Skin epidermis (tissue), 12 donors: ENCODE data around the gene KCNIP1.

Source experiments
- H3K27ac ChIP-seq, 21 experiments: fragments of 200-600 bp; sonication (generic) in 11 of 21; one replicate each; pipeline ENCODE4 v1.5.0; 2020; ENCODE audit warnings: mild to moderate bottlenecking in 3 of 21, inconsistent platforms in 2 of 21, moderate library complexity in 2 of 21
- H3K4me3 ChIP-seq, 7 experiments: fragments of 200-600 bp; sonication (generic) in 2 of 7; one replicate each; pipeline ENCODE4 v1.5.0; 2020; ENCODE audit warnings: inconsistent platforms in 2 of 7, mild to moderate bottlenecking in 2 of 7, moderate library complexity in 1 of 7

Gene KCNIP1

GRCh38 chr5:170501931-170502330, 1.9 kb upstream of the KCNIP1 start:
- Histone ChIP-seq H3K27ac (no peak overlapping the region), H3K4me3 (no peak overlapping the region)

- peak overlapping the region in 1 of 7 experiments; percentile 17 for H3K4me3 ChIP-seq
- H3K27ac ChIP-seq = no peak overlapping the region
Measured at GRCh38 chr5:170504616-170505266, 921 bp downstream of the KCNIP1 start.

- Histone ChIP-seq H3K4me3 (no peak overlapping the region), H3K27ac (no peak overlapping the region)
Measured at GRCh38 chr5:170508036-170508435, 4.2 kb downstream of the KCNIP1 start.

- Histone ChIP-seq H3K27ac (no peak overlapping the region), H3K4me3 (no peak overlapping the region)
Measured at GRCh38 chr5:170508660-170509347, 5.0 kb downstream of the KCNIP1 start.

GRCh38 chr5:170509348-170509660, 5.5 kb downstream of the KCNIP1 start:
- H3K4me3 ChIP-seq = no peak overlapping the region

GRCh38 chr5:170510126-170510525, 6.3 kb downstream of the KCNIP1 start:
- no peak overlapping the region for H3K4me3 ChIP-seq
- no peak overlapping the region for H3K27ac ChIP-seq

More at GRCh38 chr5:170509348-170509660, 5.5 kb downstream of the KCNIP1 start:
- no peak overlapping the region for H3K27ac ChIP-seq

GRCh38 chr5:170510559-170510958, 6.7 kb downstream of the KCNIP1 start:
- Histone ChIP-seq H3K27ac (no peak overlapping the region), H3K4me3 (no peak overlapping the region)

GRCh38 chr5:170511551-170512258, 7.9 kb downstream of the KCNIP1 start:
- Histone ChIP-seq H3K4me3 (no peak overlapping the region), H3K27ac (no peak overlapping the region)

GRCh38 chr5:170513856-170514525, 10.2 kb downstream of the KCNIP1 start:
- Histone ChIP-seq H3K4me3 (no peak overlapping the region), H3K27ac (no peak overlapping the region)

- Histone ChIP-seq H3K4me3 (no peak overlapping the region), H3K27ac (no peak overlapping the region)
Measured at GRCh38 chr5:170517411-170517810, 13.6 kb downstream of the KCNIP1 start.

GRCh38 chr5:170518277-170518676, 14.5 kb downstream of the KCNIP1 start:
- Histone ChIP-seq H3K4me3 (no peak overlapping the region), H3K27ac (no peak overlapping the region)

GRCh38 chr5:170519549-170519948, 15.7 kb downstream of the KCNIP1 start:
- H3K27ac ChIP-seq = no peak overlapping the region
- H3K4me3 ChIP-seq = no peak overlapping the region

GRCh38 chr5:170520372-170520771, 16.6 kb downstream of the KCNIP1 start:
- Histone ChIP-seq H3K4me3 (no peak overlapping the region), H3K27ac (no peak overlapping the region)

- Histone ChIP-seq H3K4me3 (no peak overlapping the region), H3K27ac (peak overlapping the region in 1 of 21 experiments; percentile 5)
Measured at GRCh38 chr5:170522211-170523141, 18.7 kb downstream of the KCNIP1 start.

- Histone ChIP-seq H3K27ac (peak overlapping the region in 1 of 21 experiments; percentile 5), H3K4me3 (no peak overlapping the region)
Measured at GRCh38 chr5:170523142-170523551, 19.3 kb downstream of the KCNIP1 start.

- H3K4me3 ChIP-seq = no peak overlapping the region
- no peak overlapping the region for H3K27ac ChIP-seq
Measured at GRCh38 chr5:170523830-170524229, 20.0 kb downstream of the KCNIP1 start.

GRCh38 chr5:170524576-170524975, 20.8 kb downstream of the KCNIP1 start:
- no peak overlapping the region for H3K27ac ChIP-seq
- H3K4me3 ChIP-seq = no peak overlapping the region

GRCh38 chr5:170525470-170526211, 21.8 kb downstream of the KCNIP1 start:
- Histone ChIP-seq H3K27ac (no peak overlapping the region), H3K4me3 (no peak overlapping the region)

GRCh38 chr5:170527991-170528390, 24.2 kb downstream of the KCNIP1 start:
- Histone ChIP-seq H3K27ac (no peak overlapping the region), H3K4me3 (no peak overlapping the region)
